HG02588 (cell line): Measurements from ENCODE around the gene RSRC2.

Source experiments
- ATAC-seq: cut with Tn5 transposase; IDR thresholded peaks from one replicate; pipeline ENCODE4 v1.9.1; 2021; ENCODE audit warnings: mild to moderate bottlenecking, moderate library complexity; ENCODE audit not compliant: unreplicated experiment

The RSRC2 gene

GRCh38 chr12:122454250-122454721 lies 72.5 kb downstream of the RSRC2 start:
- no peak for ATAC-seq
